Neutrophil (primary cell): ENCODE data around the gene PARK7.

ENCODE experiments used
- H3K27ac ChIP-seq: fragments of 200-600 bp; sonication (generic); 2 replicates; pipeline ENCODE4 v1.5.1; 2016; ENCODE audit warnings: mild to moderate bottlenecking, moderate library complexity
- H3K27me3 ChIP-seq: fragments of 200-600 bp; sonication (generic); 2 replicates; pipeline ENCODE4 v1.6.0; 2016; ENCODE audit warnings: mild to moderate bottlenecking
- H3K36me3 ChIP-seq: fragments of 200-600 bp; sonication (generic); 2 replicates; pipeline ENCODE4 v1.5.1; 2017
- H3K4me1 ChIP-seq, 2 experiments: fragments of 200-600 bp in 1 of 2; sonication (generic) in 1 of 2; 1 replicate in 1 of 2; 2 replicates in 1 of 2; pipeline versions ENCODE4 v1.5.1 to v1.6.1; 2013 to 2016; ENCODE audit warnings: low read depth in 1 of 2, low read length in 1 of 2, mild to moderate bottlenecking in 1 of 2, moderate library complexity in 1 of 2; ENCODE audit not compliant: control insufficient read depth in 1 of 2, insufficient read depth in 1 of 2
- H3K4me3 ChIP-seq, 2 experiments: fragments of 200-600 bp in 1 of 2; sonication (generic) in 1 of 2; 1 replicate in 1 of 2; 2 replicates in 1 of 2; pipeline ENCODE4 v1.5.1; 2013 to 2016; ENCODE audit warnings: low read depth in 1 of 2, low read length in 1 of 2, mild to moderate bottlenecking in 1 of 2, moderate library complexity in 1 of 2
- H3K9me3 ChIP-seq: fragments of 200-600 bp; sonication (generic); 2 replicates; pipeline ENCODE4 v1.5.1; 2016
- TF ChIP-seq, protein P1 (sequence below): fragments of 200-600 bp; sonication (generic); IDR thresholded peaks from 2 replicates; pipeline ENCODE4 v1.5.1; 2016; ENCODE audit warnings: antibody characterized with exemption

PARK7 gene

DNA sequence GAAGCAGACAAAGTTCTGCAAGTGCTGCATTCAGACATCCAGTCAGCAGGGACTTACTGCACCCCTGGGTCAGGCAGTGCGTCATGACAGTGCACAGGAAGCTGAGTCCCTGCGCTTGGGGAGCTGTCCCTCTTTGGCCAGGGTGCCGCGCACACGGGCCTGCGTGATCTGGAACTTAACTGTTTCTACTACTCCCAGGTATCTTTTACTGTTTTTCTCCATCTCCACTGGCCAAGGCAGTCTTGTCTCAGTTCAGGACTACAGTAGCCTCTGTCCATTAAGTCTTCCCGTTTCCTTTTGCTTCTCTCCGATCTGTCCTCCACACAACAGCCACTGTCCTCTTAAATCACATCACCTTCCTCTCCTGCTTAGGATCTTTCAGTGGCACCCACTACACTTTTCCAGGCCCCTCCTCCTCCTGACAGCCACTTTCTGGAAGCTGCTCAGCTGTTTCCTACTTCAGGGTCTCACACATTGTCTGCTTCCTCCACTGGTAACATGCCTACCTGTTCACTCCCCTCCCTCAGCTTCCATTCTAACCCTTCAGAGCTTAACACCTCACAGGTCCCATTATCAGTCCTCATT is 48.7 kb downstream of the PARK7 start:
- Histone ChIP-seq H3K36me3 (no peaks in the 10 kb centered on the region), H3K4me3 (no peak overlapping the region), H3K27me3 (peaks cover 11% of the 10 kb centered on the region), H3K4me1 (no peaks in the 10 kb centered on the region), H3K9me3 (no peaks in the 10 kb centered on the region), H3K27ac (no peak overlapping the region)
- TF ChIP-seq, protein P1, sequence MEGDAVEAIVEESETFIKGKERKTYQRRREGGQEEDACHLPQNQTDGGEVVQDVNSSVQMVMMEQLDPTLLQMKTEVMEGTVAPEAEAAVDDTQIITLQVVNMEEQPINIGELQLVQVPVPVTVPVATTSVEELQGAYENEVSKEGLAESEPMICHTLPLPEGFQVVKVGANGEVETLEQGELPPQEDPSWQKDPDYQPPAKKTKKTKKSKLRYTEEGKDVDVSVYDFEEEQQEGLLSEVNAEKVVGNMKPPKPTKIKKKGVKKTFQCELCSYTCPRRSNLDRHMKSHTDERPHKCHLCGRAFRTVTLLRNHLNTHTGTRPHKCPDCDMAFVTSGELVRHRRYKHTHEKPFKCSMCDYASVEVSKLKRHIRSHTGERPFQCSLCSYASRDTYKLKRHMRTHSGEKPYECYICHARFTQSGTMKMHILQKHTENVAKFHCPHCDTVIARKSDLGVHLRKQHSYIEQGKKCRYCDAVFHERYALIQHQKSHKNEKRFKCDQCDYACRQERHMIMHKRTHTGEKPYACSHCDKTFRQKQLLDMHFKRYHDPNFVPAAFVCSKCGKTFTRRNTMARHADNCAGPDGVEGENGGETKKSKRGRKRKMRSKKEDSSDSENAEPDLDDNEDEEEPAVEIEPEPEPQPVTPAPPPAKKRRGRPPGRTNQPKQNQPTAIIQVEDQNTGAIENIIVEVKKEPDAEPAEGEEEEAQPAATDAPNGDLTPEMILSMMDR: no peak

GRCh38 chr1:8011016-8011415 is 49.5 kb downstream of the PARK7 start:
- no peak overlapping the region for H3K27ac ChIP-seq
- H3K36me3 ChIP-seq: no peaks in the 10 kb centered on the region
- peaks cover 20% of the 10 kb centered on the region for H3K27me3 ChIP-seq
- H3K4me1 ChIP-seq: no peaks in the 10 kb centered on the region
- TF ChIP-seq, protein P1: no peak
- H3K9me3 ChIP-seq: no peaks in the 10 kb centered on the region
- H3K4me3 ChIP-seq: no peak overlapping the region

GRCh38 chr1:8011923-8012858 is 50.7 kb downstream of the PARK7 start:
- no peaks in the 10 kb centered on the region for H3K9me3 ChIP-seq
- H3K4me3 ChIP-seq: no peak overlapping the region
- H3K27me3 ChIP-seq: peaks cover 31% of the 10 kb centered on the region
- no peaks in the 10 kb centered on the region for H3K4me1 ChIP-seq
- no peak overlapping the region for H3K27ac ChIP-seq
- TF ChIP-seq, protein P1: no peak
- no peaks in the 10 kb centered on the region for H3K36me3 ChIP-seq

GRCh38 chr1:8012955-8013354 is 51.4 kb downstream of the PARK7 start:
- H3K9me3 ChIP-seq: no peaks in the 10 kb centered on the region
- no peak overlapping the region for H3K4me3 ChIP-seq
- H3K27ac ChIP-seq: no peak overlapping the region
- H3K27me3 ChIP-seq: peaks cover 39% of the 10 kb centered on the region
- no peaks in the 10 kb centered on the region for H3K4me1 ChIP-seq
- TF ChIP-seq, protein P1: no peak
- H3K36me3 ChIP-seq: no peaks in the 10 kb centered on the region

GRCh38 chr1:8013399-8013798 is 51.9 kb downstream of the PARK7 start:
- no peaks in the 10 kb centered on the region for H3K9me3 ChIP-seq
- H3K36me3 ChIP-seq: no peaks in the 10 kb centered on the region
- TF ChIP-seq, protein P1: no peak
- no peak overlapping the region for H3K4me3 ChIP-seq
- H3K4me1 ChIP-seq: no peaks in the 10 kb centered on the region
- H3K27me3 ChIP-seq: peaks cover 43% of the 10 kb centered on the region
- no peak overlapping the region for H3K27ac ChIP-seq
